Measurements from ENCODE around the gene RBM6. TPM values are rescaled to one million over a fixed set of nuclear protein-coding genes. Genes with fewer than 3 reads are reported as not detected.

RBM6 gene
- total and polyA plus RNA-seq, 2 experiments from 2014 or later, result 66.6 to 97.6 TPM

DNA sequence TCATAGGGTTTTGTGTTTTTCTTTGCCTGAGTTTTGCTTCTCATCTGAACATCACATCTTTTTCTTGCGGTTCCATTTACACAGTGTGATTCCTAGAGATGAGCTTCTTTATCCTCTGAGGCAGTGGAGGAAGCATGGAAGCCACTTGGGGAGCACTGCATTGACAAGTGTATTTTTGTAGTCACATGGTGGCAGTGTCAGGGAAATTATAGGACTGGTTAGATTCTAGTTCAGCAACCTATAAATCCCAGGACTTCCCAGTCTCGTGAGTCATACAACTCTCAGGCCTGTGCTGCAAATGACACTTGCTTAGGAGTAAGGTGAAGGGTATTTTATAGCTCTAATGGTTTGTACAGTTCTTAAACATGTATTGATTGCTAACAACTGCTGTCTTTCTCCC lies 58.4 kb downstream of the RBM6 start:
- H4K20me1 ChIP-seq (replicated peaks; ENCODE audit: insufficient read depth), result peaks cover 2% of the 10 kb centered on the region; the same call in 1 of the 2 replicates
- H3K36me3 Mint-ChIP-seq (ENCODE audit: low read depth), result peaks cover 20% of the 10 kb centered on the region
- no peak overlapping the region for H3K4me3 Mint-ChIP-seq
- H3K36me3 ChIP-seq (ENCODE audit: insufficient read depth), result no peaks in the 10 kb centered on the region
- no peak overlapping the region for H3K4me3 ChIP-seq
- ATAC-seq (no peak), DNase-seq (ENCODE audit: low spot score) (no peak)
- no peak overlapping the region for H2AFZ ChIP-seq
- H3K9me2 ChIP-seq (ENCODE audit: insufficient read depth), result no peaks in the 10 kb centered on the region
- no peaks in the 10 kb centered on the region for H3K9me3 Mint-ChIP-seq
- no peaks in the 10 kb centered on the region for H3F3A ChIP-seq (replicated peaks; ENCODE audit: low read depth)
- H3K79me2 ChIP-seq (replicated peaks; ENCODE audit: insufficient read depth), result peaks cover 19% of the 10 kb centered on the region; the same call in 1 of the 2 replicates
- no peak overlapping the region for H3K27ac Mint-ChIP-seq
- H3K27me3 ChIP-seq (ENCODE audit: insufficient read depth), result no peaks in the 10 kb centered on the region
- no peak overlapping the region for H3K27ac ChIP-seq (ENCODE audit: low read depth)
- H3K4me1 ChIP-seq (ENCODE audit: insufficient read depth), result peaks cover 8% of the 10 kb centered on the region
- H3K27me3 Mint-ChIP-seq (ENCODE audit: insufficient read depth, low read depth, poor library complexity), result peaks cover 4% of the 10 kb centered on the region
- H3K4me2 ChIP-seq, result no peak overlapping the region
- TF ChIP-seq, protein P1, sequence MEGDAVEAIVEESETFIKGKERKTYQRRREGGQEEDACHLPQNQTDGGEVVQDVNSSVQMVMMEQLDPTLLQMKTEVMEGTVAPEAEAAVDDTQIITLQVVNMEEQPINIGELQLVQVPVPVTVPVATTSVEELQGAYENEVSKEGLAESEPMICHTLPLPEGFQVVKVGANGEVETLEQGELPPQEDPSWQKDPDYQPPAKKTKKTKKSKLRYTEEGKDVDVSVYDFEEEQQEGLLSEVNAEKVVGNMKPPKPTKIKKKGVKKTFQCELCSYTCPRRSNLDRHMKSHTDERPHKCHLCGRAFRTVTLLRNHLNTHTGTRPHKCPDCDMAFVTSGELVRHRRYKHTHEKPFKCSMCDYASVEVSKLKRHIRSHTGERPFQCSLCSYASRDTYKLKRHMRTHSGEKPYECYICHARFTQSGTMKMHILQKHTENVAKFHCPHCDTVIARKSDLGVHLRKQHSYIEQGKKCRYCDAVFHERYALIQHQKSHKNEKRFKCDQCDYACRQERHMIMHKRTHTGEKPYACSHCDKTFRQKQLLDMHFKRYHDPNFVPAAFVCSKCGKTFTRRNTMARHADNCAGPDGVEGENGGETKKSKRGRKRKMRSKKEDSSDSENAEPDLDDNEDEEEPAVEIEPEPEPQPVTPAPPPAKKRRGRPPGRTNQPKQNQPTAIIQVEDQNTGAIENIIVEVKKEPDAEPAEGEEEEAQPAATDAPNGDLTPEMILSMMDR (conservative IDR thresholded peaks at IDR 0.05; ENCODE audit: low read depth in 2 of 2), result no peak
- TF ChIP-seq STAT1 (IDR thresholded peaks at IDR 0.05; ENCODE audit: unreplicated experiment) (no peak), CREB1 (CRISPR knock-in tag; IDR thresholded peaks at IDR 0.05; ENCODE audit: low read depth) (no peak), JUNB (IDR thresholded peaks at IDR 0.05; ENCODE audit: unreplicated experiment) (no peak), ZNF331 (CRISPR knock-in tag; IDR thresholded peaks at IDR 0.05; ENCODE audit: low read depth) (no peak), EZH2 (IDR thresholded peaks at IDR 0.05; ENCODE audit: low read depth, unreplicated experiment) (no peak), ZNF114 (CRISPR knock-in tag; IDR thresholded peaks at IDR 0.05) (no peak), NANOG (IDR thresholded peaks at IDR 0.05; ENCODE audit: borderline replicate concordance) (no peak), EZH2phosphoT487 (IDR thresholded peaks at IDR 0.05; ENCODE audit: unreplicated experiment) (no peak), POLR2AphosphoS5 (IDR thresholded peaks at IDR 0.05; ENCODE audit: low read depth) (no peak)
- TF ChIP-seq, protein P2, sequence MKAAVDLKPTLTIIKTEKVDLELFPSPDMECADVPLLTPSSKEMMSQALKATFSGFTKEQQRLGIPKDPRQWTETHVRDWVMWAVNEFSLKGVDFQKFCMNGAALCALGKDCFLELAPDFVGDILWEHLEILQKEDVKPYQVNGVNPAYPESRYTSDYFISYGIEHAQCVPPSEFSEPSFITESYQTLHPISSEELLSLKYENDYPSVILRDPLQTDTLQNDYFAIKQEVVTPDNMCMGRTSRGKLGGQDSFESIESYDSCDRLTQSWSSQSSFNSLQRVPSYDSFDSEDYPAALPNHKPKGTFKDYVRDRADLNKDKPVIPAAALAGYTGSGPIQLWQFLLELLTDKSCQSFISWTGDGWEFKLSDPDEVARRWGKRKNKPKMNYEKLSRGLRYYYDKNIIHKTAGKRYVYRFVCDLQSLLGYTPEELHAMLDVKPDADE (IDR thresholded peaks at IDR 0.05), result no peak
- TF ChIP-seq, protein P3, sequence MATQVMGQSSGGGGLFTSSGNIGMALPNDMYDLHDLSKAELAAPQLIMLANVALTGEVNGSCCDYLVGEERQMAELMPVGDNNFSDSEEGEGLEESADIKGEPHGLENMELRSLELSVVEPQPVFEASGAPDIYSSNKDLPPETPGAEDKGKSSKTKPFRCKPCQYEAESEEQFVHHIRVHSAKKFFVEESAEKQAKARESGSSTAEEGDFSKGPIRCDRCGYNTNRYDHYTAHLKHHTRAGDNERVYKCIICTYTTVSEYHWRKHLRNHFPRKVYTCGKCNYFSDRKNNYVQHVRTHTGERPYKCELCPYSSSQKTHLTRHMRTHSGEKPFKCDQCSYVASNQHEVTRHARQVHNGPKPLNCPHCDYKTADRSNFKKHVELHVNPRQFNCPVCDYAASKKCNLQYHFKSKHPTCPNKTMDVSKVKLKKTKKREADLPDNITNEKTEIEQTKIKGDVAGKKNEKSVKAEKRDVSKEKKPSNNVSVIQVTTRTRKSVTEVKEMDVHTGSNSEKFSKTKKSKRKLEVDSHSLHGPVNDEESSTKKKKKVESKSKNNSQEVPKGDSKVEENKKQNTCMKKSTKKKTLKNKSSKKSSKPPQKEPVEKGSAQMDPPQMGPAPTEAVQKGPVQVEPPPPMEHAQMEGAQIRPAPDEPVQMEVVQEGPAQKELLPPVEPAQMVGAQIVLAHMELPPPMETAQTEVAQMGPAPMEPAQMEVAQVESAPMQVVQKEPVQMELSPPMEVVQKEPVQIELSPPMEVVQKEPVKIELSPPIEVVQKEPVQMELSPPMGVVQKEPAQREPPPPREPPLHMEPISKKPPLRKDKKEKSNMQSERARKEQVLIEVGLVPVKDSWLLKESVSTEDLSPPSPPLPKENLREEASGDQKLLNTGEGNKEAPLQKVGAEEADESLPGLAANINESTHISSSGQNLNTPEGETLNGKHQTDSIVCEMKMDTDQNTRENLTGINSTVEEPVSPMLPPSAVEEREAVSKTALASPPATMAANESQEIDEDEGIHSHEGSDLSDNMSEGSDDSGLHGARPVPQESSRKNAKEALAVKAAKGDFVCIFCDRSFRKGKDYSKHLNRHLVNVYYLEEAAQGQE (IDR thresholded peaks at IDR 0.05; ENCODE audit: unreplicated experiment), result no peak
- TF ChIP-seq, protein P4, sequence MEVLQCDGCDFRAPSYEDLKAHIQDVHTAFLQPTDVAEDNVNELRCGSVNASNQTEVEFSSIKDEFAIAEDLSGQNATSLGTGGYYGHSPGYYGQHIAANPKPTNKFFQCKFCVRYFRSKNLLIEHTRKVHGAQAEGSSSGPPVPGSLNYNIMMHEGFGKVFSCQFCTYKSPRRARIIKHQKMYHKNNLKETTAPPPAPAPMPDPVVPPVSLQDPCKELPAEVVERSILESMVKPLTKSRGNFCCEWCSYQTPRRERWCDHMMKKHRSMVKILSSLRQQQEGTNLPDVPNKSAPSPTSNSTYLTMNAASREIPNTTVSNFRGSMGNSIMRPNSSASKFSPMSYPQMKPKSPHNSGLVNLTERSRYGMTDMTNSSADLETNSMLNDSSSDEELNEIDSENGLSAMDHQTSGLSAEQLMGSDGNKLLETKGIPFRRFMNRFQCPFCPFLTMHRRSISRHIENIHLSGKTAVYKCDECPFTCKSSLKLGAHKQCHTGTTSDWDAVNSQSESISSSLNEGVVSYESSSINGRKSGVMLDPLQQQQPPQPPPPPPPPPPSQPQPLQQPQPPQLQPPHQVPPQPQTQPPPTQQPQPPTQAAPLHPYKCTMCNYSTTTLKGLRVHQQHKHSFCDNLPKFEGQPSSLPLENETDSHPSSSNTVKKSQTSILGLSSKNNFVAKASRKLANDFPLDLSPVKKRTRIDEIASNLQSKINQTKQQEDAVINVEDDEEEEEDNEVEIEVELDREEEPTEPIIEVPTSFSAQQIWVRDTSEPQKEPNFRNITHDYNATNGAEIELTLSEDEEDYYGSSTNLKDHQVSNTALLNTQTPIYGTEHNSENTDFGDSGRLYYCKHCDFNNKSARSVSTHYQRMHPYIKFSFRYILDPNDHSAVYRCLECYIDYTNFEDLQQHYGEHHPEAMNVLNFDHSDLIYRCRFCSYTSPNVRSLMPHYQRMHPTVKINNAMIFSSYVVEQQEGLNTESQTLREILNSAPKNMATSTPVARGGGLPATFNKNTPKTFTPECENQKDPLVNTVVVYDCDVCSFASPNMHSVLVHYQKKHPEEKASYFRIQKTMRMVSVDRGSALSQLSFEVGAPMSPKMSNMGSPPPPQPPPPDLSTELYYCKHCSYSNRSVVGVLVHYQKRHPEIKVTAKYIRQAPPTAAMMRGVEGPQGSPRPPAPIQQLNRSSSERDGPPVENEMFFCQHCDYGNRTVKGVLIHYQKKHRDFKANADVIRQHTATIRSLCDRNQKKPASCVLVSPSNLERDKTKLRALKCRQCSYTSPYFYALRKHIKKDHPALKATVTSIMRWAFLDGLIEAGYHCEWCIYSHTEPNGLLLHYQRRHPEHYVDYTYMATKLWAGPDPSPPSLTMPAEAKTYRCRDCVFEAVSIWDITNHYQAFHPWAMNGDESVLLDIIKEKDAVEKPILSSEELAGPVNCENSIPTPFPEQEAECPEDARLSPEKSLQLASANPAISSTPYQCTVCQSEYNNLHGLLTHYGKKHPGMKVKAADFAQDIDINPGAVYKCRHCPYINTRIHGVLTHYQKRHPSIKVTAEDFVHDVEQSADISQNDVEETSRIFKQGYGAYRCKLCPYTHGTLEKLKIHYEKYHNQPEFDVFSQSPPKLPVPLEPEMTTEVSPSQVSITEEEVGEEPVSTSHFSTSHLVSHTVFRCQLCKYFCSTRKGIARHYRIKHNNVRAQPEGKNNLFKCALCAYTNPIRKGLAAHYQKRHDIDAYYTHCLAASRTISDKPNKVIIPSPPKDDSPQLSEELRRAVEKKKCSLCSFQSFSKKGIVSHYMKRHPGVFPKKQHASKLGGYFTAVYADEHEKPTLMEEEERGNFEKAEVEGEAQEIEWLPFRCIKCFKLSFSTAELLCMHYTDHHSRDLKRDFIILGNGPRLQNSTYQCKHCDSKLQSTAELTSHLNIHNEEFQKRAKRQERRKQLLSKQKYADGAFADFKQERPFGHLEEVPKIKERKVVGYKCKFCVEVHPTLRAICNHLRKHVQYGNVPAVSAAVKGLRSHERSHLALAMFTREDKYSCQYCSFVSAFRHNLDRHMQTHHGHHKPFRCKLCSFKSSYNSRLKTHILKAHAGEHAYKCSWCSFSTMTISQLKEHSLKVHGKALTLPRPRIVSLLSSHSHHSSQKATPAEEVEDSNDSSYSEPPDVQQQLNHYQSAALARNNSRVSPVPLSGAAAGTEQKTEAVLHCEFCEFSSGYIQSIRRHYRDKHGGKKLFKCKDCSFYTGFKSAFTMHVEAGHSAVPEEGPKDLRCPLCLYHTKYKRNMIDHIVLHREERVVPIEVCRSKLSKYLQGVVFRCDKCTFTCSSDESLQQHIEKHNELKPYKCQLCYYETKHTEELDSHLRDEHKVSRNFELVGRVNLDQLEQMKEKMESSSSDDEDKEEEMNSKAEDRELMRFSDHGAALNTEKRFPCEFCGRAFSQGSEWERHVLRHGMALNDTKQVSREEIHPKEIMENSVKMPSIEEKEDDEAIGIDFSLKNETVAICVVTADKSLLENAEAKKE (CRISPR knock-in tag; IDR thresholded peaks at IDR 0.05), result no peak
- H3K4me1 Mint-ChIP-seq, result peaks cover 23% of the 10 kb centered on the region

All from GM23338 (cell line).